Measurements from ENCODE around the gene TMEM255B.
"Not testable (repeated sequence)": the region's sequence is repeated elsewhere in the genome, so short reads cannot be mapped to it uniquely, and the experiment has no call there.

The TMEM255B gene

GRCh38 chr13:113749507-113749906 is 9.5 kb upstream of the TMEM255B start:
- no peak for DNase-seq (ENCODE audit: low spot score)

GRCh38 chr13:113749967-113750366 is 9.1 kb upstream of the TMEM255B start:
- DNase-seq (ENCODE audit: low spot score), result no peak

GRCh38 chr13:113750554-113751399 is 8.2 kb upstream of the TMEM255B start:
- DNase-seq (ENCODE audit: low spot score), result no peak

- no peak for DNase-seq (ENCODE audit: low spot score)
Observed at GRCh38 chr13:113751491-113751890, 7.5 kb upstream of the TMEM255B start.

GRCh38 chr13:113752211-113752986 is 6.6 kb upstream of the TMEM255B start:
- not testable (repeated sequence) for DNase-seq (ENCODE audit: low spot score)

- DNase-seq (ENCODE audit: low spot score), result no peak
Observed at GRCh38 chr13:113753171-113753570, 5.9 kb upstream of the TMEM255B start.

- DNase-seq (ENCODE audit: low spot score), result no peak
Observed at GRCh38 chr13:113754242-113754641, 4.8 kb upstream of the TMEM255B start.

GRCh38 chr13:113754691-113755090 is 4.3 kb upstream of the TMEM255B start:
- no peak for DNase-seq (ENCODE audit: low spot score)

GRCh38 chr13:113756441-113757097 is 2.5 kb upstream of the TMEM255B start:
- DNase-seq (ENCODE audit: low spot score), result no peak

GRCh38 chr13:113759525-113760137 is 605 bp downstream of the TMEM255B start:
- peak; percentile 6 for DNase-seq (ENCODE audit: low spot score)

- no peak for DNase-seq (ENCODE audit: low spot score)
Observed at GRCh38 chr13:113761136-113761535, 2.1 kb downstream of the TMEM255B start.

- no peak for DNase-seq (ENCODE audit: low spot score)
Observed at GRCh38 chr13:113762075-113762474, 3.0 kb downstream of the TMEM255B start.

GRCh38 chr13:113762538-113762937 is 3.5 kb downstream of the TMEM255B start:
- DNase-seq (ENCODE audit: low spot score), result no peak

- DNase-seq (ENCODE audit: low spot score), result no peak
Observed at GRCh38 chr13:113763254-113763653, 4.2 kb downstream of the TMEM255B start.

- DNase-seq (ENCODE audit: low spot score), result no peak
Observed at GRCh38 chr13:113763961-113764792, 5.2 kb downstream of the TMEM255B start.

- no peak for DNase-seq (ENCODE audit: low spot score)
Observed at GRCh38 chr13:113764793-113765563, 6.0 kb downstream of the TMEM255B start.

GRCh38 chr13:113765564-113765910 is 6.5 kb downstream of the TMEM255B start:
- no peak for DNase-seq (ENCODE audit: low spot score)

- no peak for DNase-seq (ENCODE audit: low spot score)
Observed at GRCh38 chr13:113766035-113766800, 7.2 kb downstream of the TMEM255B start.

GRCh38 chr13:113767366-113767765 is 8.3 kb downstream of the TMEM255B start:
- DNase-seq (ENCODE audit: low spot score), result no peak
